A549 (cell line): ENCODE results near the gene RNF6.

Experiments used
- BCL3 ChIP-seq: fragments of >200 bp; sonication (Bioruptor Twin); formaldehyde crosslinking; IDR thresholded peaks from 3 replicates; pipeline ENCODE4 v1.6.1; 2016
- BHLHE40 ChIP-seq: IDR thresholded peaks from 2 replicates; pipeline ENCODE4 v1.6.1; 2012; ENCODE audit warnings: low read depth, low read length, inconsistent platforms
- CBX8 ChIP-seq: fragments of 200-600 bp; sonication (generic); IDR thresholded peaks from 2 replicates; pipeline ENCODE4 v1.6.1; 2016
- CHD2 ChIP-seq: fragments of 150-350 bp; IDR thresholded peaks from 2 replicates; pipeline ENCODE4 v1.6.1; 2014; ENCODE audit warnings: low read length; ENCODE audit not compliant: partially characterized antibody
- EP300 ChIP-seq, 2 experiments: fragments of >200 bp; sonication (Bioruptor Twin); formaldehyde crosslinking; IDR thresholded peaks; 2 replicates in 1 of 2; 3 replicates in 1 of 2; pipeline ENCODE4 v1.6.1; 2016 to 2017
- HOXB5 ChIP-seq: fragments of 250-450 bp; sonication (Bioruptor Pico); IDR thresholded peaks from 2 replicates; pipeline ENCODE4 v1.5.0; 2020; ENCODE audit warnings: mild to moderate bottlenecking, moderate library complexity
- JUN ChIP-seq, 2 experiments: fragments of >200 bp; sonication (Bioruptor Twin); formaldehyde crosslinking; IDR thresholded peaks; 2 replicates in 1 of 2; 3 replicates in 1 of 2; pipeline ENCODE4 v1.6.1; 2016 to 2017
- MAX ChIP-seq: IDR thresholded peaks from 2 replicates; pipeline ENCODE4 v1.6.1; 2012
- MAZ ChIP-seq: fragments of 150-350 bp; IDR thresholded peaks from 2 replicates; pipeline ENCODE4 v1.6.1; 2014; ENCODE audit warnings: antibody characterized with exemption, low read depth, low read length, borderline replicate concordance
- MYC ChIP-seq: IDR thresholded peaks from 2 replicates; pipeline ENCODE4 v1.6.1; 2012; ENCODE audit warnings: mild to moderate bottlenecking, inconsistent platforms, low read length, improper control_type of control experiment, borderline replicate concordance
- POLR2A ChIP-seq: IDR thresholded peaks from 2 replicates; pipeline ENCODE4 v1.6.1; 2012; ENCODE audit warnings: mild to moderate bottlenecking, low read length
- RAD21 ChIP-seq, 2 experiments: fragments of >200 bp in 1 of 2; sonication (Bioruptor Twin) in 1 of 2; formaldehyde crosslinking in 1 of 2; IDR thresholded peaks in 1 of 2; conservative IDR thresholded peaks in 1 of 2; 2 replicates in 1 of 2; 3 replicates in 1 of 2; pipeline ENCODE4 v1.6.1; 2012 to 2018; ENCODE audit warnings: inconsistent platforms in 1 of 2
- USF2 ChIP-seq: fragments of 450-650 bp; IDR thresholded peaks from 2 replicates; pipeline ENCODE4 v1.6.1; 2014; ENCODE audit warnings: antibody characterized with exemption
- TF ChIP-seq, protein P1 (sequence below): fragments of >200 bp; sonication (Bioruptor Twin); formaldehyde crosslinking; IDR thresholded peaks from 3 replicates; pipeline ENCODE4 v1.5.1; 2016

GRCh38 chr13:26222520-26223046 is 469 bp upstream of the RNF6 start:
- no peak for TF ChIP-seq HOXB5 (CRISPR knock-in tag)
- TF ChIP-seq, protein P1, sequence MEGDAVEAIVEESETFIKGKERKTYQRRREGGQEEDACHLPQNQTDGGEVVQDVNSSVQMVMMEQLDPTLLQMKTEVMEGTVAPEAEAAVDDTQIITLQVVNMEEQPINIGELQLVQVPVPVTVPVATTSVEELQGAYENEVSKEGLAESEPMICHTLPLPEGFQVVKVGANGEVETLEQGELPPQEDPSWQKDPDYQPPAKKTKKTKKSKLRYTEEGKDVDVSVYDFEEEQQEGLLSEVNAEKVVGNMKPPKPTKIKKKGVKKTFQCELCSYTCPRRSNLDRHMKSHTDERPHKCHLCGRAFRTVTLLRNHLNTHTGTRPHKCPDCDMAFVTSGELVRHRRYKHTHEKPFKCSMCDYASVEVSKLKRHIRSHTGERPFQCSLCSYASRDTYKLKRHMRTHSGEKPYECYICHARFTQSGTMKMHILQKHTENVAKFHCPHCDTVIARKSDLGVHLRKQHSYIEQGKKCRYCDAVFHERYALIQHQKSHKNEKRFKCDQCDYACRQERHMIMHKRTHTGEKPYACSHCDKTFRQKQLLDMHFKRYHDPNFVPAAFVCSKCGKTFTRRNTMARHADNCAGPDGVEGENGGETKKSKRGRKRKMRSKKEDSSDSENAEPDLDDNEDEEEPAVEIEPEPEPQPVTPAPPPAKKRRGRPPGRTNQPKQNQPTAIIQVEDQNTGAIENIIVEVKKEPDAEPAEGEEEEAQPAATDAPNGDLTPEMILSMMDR = no peak
- TF ChIP-seq EP300 (IDR thresholded peaks at IDR 0.05) = no peak
- no peak for TF ChIP-seq BHLHE40
- no peak for TF ChIP-seq CHD2
- no peak for TF ChIP-seq MAX
- no peak for TF ChIP-seq POLR2A
- TF ChIP-seq USF2 = no peak
- no peak for TF ChIP-seq JUN (IDR thresholded peaks at IDR 0.05)
- no peak for TF ChIP-seq CBX8
- TF ChIP-seq MAZ = no peak
- no peak for TF ChIP-seq BCL3
- TF ChIP-seq MYC = no peak
- TF ChIP-seq RAD21 (conservative IDR thresholded peaks at IDR 0.05 in 1 of 2, IDR thresholded peaks at IDR 0.05 in 1 of 2) = no peak
